ENCODE measurements around the gene IGHMBP2.

IGHMBP2 gene

DNA sequence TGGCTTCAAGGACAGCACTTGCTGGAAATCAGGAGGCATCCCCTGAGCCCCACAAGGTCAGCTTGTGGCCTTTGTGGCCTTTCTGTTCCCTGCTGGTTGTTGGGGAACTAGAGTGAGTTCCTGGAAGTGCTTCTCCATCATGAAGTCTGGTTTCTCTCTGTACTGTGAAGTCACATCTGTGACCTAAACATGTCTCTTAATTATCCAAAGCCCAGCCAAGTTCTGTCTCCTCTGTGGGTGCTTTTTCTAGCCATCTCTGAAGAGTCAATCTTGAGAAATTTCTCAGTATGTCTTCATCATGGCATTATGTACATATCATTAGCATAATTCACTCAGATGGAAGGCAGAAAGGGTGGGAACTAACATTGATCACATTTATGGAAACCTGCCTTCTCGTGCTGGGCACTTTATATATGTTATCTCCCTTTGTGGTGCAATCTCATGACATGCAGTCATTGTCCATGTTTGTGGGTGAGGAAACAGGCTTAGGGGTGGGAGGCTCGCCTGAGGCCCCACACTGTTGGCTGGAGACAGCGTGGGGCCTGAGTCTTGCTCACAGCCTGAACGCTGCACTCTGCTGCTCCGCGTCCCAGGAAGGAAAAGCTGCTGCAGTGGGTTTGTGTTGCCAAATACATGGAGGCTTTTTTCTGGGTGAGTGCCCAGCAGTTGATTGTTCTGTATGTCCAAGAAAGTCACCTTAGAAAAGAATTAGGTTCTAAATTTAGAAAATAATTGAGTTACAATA is 24.6 kb downstream of the IGHMBP2 start:
- no peak for DNase-seq

DNA sequence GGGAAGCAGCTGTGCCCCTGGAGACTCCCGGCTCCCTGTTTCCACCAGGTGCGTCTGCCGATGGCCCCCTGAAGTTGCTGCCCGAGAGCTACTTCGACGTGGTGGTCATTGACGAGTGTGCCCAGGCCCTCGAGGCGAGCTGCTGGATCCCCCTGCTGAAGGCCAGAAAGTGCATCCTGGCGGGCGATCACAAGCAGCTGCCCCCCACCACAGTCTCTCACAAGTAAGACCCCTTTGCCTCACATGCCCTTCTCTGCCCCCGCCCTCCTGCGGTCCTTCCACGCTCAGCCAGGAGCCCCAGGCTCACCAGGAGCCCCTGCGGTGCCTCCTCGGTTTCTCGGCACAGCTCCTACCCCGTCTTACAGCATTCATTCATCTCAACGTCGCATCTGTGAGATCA is 25.4 kb downstream of the IGHMBP2 start:
- no peak for DNase-seq

- no peak for DNase-seq
These were observed 26.2 kb downstream of the IGHMBP2 start for GRCh38 chr11:68929706-68930570.

DNA sequence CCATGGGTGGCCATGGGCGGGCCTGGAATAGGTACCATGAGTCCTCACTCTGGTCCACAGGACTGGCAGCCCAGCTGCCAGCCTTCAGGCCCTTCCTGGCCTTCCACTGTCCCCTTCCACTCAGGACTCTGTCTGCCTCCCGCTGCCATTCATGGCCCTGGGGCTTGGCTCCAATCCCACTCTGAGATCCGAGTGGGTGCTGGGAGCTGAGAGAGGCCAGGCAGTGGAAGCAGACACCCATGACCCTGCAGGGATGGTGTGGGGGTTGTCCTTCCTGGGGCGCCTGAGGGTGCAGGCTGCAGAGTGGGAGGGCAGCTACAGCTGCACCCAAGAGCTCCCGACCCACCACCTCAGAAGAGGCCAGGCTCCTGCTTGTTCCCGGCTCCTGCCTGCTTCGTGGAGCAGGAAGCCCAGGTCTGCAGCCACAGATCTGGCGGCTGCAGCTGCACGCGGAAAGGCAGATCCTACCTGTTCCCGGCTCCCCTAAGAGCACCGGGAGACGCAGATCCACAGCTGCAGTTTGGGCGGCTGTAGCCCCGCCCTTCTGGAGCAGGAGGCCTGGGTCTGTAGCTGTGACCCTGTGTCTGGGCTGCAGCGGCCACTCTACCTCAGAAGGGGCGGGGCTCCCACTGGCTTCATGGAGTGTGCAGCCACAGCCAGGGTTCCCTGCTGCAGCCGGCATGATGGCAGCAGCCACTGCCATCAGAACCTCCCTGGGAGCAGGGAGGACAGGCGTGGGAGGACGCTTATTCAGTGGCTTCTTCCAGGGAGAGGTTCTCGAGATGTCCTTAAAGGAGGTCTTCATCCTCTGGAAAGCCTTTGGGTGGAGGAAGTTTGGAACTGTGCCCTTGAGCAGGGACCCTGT is 27.5 kb downstream of the IGHMBP2 start:
- DNase-seq = no peak

DNA sequence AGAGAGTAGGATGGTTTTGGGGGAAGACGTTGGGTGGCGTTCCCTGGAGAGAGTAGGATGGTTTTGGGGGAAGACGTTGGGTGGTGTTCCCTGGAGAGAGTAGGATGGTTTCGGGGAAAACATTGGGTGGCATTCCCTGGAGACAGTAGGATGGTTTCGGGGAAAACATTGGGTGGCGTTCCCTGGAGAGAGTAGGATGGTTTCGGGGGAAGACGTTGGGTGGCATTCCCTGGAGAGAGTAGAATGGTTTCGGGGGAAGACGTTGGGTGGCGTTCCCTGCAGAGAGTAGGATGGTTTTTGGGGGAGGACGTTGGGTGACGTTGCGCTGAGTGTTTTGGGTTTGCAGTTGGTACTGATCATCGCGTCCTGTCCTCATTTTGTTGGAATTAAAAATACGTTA is 28.2 kb downstream of the IGHMBP2 start:
- DNase-seq = no peak

GRCh38 chr11:68932358-68932757 is 28.7 kb downstream of the IGHMBP2 start:
- DNase-seq = no peak

DNA sequence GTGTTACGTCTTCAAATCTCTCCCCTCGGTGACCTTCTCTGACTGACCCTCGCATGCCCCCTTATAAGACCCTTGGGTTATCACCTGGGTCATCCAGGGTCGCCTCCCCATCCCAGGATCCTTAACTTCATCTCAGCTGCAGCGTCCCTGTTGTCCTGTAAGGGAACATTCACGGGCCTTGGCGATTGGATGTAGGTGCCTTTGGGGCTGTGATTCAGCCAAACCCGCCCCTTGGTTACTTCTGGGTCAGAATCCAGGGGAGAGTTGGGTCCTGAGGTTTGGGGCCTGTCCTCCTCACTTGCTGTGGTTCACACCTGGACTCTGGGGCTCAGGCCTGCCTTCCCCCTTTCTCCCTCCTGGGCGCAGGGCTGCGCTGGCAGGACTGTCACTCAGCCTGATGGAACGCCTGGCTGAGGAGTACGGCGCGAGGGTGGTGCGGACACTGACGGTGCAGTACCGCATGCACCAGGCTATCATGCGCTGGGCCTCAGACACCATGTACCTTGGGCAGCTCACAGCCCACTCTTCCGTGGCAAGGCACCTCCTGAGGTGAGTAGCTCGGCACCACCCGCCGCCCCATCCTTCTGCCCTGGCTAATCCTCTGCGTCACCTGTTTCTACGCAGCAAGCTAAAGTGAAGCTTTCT is 29.4 kb downstream of the IGHMBP2 start:
- no peak for DNase-seq

- no peak for DNase-seq
These were observed 30.1 kb downstream of the IGHMBP2 start for GRCh38 chr11:68933605-68934320.

GRCh38 chr11:68934321-68934645 is 30.6 kb downstream of the IGHMBP2 start:
- DNase-seq = no peak

DNA sequence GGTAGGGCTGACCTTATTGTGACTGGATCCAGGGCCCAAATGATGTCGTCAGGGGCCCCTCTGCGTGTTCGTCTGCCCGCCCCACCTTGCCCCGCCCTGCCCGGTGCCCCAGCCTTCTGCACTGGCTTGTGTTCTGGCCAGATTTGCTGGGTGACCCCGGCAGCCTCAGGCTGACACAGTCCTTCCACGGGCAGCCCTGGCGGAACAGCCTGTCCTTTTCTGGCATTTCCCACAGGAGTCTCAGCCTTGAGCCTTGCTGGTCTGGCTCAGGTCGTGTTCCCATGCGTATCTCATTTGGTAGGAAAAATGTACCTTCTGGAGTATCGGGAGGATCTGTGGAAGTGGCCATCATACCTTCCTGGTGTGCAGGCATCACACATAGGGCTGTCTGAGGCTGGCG is 31.0 kb downstream of the IGHMBP2 start:
- no peak for DNase-seq

GRCh38 chr11:68935066-68935465 is 31.4 kb downstream of the IGHMBP2 start:
- DNase-seq = no peak

DNA sequence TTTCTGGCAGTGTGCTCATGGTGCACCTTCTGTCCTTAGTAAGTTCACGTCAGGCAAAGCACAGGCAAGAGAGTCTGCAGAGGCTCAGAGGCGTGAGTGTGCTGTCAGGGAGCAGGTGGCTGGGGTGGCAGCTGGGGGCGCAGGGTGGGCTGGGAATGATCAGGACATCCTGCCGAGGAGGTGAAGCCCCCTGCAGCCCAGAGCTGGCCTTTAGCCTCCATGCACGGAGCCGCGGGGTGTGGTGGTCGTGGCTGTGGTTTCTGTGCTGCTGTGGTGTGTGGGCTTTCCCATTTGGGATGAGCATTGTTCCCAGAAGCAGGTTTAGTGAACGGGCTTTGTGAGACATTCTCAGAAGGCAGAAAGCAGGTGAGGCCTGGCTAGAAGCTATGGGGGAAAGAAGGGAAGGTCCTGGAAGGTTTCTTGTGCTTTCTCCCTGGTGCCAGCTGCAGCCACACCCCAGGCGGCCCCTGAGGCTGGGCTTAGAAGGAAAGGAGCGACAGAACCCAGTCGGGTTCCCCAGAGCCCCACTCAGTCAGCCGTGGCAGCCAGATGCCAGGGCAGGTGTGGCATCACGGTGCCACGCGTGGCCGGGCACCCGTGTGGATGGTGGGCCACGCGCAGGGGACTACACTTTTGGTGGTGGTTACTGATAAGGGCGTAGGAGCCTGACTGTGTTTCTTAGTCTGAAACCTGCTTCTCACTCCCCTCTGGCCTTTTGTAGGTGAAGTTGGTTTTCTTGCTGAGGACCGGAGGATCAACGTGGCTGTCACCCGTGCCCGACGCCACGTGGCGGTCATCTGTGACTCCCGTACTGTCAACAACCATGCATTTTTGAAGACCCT is 32.0 kb downstream of the IGHMBP2 start:
- no peak for DNase-seq

GRCh38 chr11:68936358-68936636 is 32.6 kb downstream of the IGHMBP2 start:
- no peak for DNase-seq

DNA sequence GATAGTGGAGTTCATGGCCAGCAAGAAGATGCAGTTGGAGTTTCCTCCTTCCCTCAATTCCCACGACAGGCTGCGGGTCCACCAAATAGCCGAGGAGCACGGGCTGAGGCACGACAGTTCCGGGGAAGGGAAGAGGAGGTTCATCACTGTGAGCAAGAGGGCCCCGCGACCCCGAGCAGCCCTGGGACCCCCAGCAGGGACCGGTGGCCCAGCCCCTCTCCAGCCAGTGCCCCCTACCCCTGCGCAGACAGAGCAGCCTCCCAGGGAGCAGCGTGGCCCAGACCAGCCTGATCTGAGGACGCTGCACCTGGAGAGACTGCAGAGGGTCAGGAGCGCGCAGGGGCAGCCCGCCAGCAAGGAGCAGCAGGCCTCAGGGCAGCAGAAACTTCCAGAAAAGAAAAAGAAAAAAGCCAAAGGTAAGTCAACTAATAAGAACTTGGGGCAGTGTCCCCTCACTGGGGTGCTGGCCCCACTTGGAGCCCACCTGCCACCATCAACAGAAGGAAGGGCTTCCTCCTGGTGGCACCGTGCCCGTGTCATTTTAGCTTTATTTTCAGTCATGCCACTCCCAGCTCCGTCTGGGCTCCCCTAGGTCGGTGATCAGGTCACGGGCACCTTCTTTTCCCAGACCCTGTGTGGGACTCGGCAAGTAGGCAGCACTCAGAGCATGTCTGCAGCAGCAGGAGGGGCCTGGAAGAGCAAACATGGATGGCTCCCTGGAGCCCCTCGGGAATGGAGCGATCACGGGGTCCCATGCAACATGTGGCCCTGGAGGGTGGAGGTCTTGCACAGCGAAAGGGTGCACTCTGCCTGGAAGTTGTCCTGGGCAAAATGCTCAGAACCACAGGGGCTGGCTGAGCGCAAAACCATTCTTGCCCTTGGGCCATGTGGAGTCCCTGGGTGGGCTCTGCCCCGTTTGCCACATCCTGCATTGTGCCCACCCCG is 33.3 kb downstream of the IGHMBP2 start:
- DNase-seq = no peak

DNA sequence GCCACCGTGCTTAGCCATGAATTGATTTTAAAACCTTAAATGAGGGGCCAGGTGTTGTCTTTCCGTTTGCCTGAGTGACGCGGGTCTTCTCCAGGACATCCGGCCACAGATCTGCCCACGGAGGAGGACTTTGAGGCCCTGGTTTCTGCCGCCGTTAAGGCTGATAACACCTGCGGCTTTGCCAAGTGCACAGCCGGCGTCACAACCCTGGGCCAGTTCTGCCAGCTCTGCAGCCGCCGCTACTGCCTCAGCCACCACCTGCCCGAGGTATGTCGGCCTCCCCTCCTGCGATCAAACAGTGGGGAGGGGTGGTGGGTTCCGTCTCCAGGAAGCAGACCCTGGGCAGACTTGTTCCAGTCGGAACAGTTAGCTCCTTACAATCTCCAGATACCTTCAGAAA is 34.4 kb downstream of the IGHMBP2 start:
- no peak for DNase-seq

DNA sequence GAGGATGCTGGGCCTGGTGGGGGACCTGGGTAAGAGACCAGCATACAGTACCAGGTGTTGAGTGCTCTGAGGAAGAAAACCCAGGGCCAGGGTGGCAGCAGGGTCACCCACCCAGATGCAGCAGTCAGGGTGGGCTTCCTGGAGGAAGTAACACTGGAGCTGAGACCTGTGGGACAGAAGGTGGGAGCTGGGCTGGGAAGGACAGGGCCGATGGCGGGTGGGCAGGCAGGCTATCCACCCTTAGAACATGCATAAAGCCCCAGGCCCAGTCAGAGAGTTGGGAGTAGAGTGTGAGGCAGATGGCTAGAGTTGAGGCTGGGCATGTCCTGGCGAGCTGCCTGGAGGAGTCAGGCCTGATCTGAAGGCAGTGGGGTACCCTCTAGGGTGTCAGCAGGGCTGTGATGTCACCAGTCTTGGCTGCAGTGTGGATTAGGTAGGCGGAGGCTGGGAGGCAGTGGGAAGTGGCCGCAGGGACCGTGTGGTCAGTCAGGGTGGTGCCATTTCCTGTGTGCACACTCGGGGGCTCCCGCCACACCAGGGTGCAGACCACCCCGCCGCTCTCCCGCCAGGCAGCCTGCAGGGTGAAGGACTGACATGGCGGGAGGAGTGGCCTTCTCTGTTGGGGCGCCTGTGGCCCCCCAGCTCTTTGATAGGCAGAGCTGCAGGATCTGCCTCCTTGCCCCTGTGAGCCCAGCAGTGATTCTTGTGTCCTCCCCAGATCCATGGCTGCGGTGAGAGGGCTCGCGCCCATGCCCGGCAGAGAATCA is 35.3 kb downstream of the IGHMBP2 start:
- DNase-seq = no peak

- no peak for DNase-seq
These were observed 36.2 kb downstream of the IGHMBP2 start for GRCh38 chr11:68939583-68940555.

- no peak for DNase-seq
These were observed 37.1 kb downstream of the IGHMBP2 start for GRCh38 chr11:68940651-68941323.

Data from activated effector memory CD4-positive, alpha-beta T cell treated with anti-CD3 and anti-CD28 coated beads, Interleukin-2, amount 50 U/mL, for 16 hours (primary cell).